WERI-Rb-1 (cell line): ENCODE data around the gene HSPA2.

Experiments used
- DNase-seq: peaks from one replicate; pipeline ENCODE4 v3.0.0-alpha.2; 2020
- H3K27ac ChIP-seq: fragments of 250-450 bp; sonication (Bioruptor Pico); 2 replicates; pipeline ENCODE4 v1.5.1; 2020; ENCODE audit warnings: mild to moderate bottlenecking, moderate library complexity
- H3K27me3 ChIP-seq: fragments of 250-450 bp; sonication (Bioruptor Pico); 2 replicates; pipeline ENCODE4 v1.5.1; 2021; ENCODE audit warnings: mild to moderate bottlenecking, low read depth, moderate library complexity; ENCODE audit not compliant: insufficient read depth, severe bottlenecking
- H3K36me3 ChIP-seq: fragments of 250-450 bp; sonication (Bioruptor Pico); 2 replicates; pipeline ENCODE4 v1.5.1; 2020; ENCODE audit warnings: mild to moderate bottlenecking, moderate library complexity
- H3K4me3 ChIP-seq: 2 replicates; pipeline ENCODE4 v1.5.1; 2011; ENCODE audit warnings: low read depth, mild to moderate bottlenecking, control low read depth, low read length
- H3K9me3 ChIP-seq: fragments of 250-450 bp; sonication (Bioruptor Pico); 2 replicates; pipeline ENCODE4 v1.5.1; 2021; ENCODE audit warnings: mild to moderate bottlenecking, moderate library complexity; ENCODE audit not compliant: severe bottlenecking
- CTCF ChIP-seq: IDR thresholded peaks from 2 replicates; pipeline ENCODE4 v1.5.1; 2011; ENCODE audit warnings: low read depth, mild to moderate bottlenecking, control low read depth, inconsistent platforms, low read length

Gene HSPA2

DNA sequence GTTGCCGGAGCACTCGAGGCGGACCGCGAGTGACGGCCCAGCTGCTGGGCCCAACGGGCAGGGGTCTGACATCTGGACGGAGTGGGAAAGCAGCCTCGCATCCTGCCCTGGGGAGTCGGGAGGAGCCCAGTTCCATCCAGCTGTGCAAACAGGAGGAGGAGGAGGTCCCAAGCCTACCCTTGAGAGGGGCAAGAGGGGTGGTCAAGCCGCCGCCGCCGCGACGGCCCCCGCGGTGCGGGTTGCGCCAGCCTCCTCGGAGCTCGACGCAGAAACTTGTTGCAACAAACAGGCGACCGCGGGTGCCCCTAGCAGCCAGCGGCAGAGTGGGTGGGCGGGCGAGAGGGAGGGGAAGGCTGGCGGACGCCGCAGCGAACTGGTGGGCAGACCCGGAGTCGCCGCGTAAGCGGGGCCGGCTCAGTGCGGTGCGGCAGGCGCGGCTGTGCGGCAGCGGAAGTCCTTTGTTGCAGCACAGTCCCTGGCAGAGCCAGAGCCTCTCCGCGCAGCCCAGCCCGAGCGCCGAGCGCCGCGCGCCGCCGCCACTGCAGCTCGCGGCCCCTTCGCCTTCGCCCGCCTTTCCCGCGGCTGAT is 36.1 kb upstream of the HSPA2 start, which contains the start of gene ZBTB1:
Gene ZBTB1, plus strand, starts transcription at position 461 of the 587 bp plus-strand sequence. CDS start 16,735 bp downstream, outside the sequence.
- H3K4me3 ChIP-seq = peak within 1 kb of the TSS; percentile 89
- peak within 1 kb of the TSS; percentile 99 for H3K27ac ChIP-seq
- H3K9me3 ChIP-seq = no peaks in the 10 kb centered on the region
- peaks cover 3% of the 10 kb centered on the region for H3K36me3 ChIP-seq
- DNase-seq = peak; percentile 84
- H3K27me3 ChIP-seq = no peaks in the 10 kb centered on the region
- TF ChIP-seq CTCF = no peak

DNA sequence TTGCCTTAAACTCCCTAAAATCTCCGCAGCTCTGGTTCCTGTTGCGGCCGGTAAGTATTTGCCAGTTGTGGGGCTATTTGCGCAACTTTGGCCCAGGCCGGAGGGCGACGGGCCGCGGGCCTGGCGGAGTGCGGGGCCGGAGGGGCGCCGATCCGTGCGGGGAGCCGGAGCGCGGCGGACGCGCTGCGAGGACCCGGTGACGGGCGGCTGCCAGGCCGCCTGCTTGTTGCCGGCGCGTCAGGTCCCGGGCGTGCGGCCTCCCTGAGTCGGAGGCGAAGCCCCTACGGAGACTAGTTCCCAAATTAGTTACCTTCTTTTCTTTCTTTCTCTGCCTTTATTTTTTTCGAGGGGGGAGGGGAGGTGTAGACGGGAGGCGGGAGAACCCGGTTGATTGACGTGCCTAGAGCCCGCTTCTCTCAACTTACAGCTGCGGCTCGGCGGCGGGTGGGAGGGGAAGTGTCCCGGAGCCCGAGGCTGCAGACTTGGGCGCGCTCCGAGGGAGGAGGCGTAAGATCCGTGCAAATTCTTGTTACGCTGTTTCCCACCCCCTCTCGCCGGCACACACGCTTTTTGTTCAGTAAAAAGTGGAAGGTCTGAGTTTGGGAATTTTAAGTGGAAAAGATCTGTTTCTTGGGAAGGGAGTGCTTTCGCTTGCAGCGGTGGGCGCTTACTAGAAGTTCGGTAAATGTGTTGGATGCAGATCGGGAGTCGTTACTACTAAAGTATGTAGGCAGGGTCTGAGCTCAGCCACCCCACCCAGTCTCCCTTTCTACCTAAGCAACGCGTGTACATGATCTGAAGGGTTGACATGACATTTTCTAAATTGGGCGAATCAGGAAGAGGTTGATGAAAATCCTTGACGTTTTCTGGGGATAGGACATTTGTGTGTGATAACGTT is 35.4 kb upstream of the HSPA2 start:
- DNase-seq = peak; percentile 88
- no peaks in the 10 kb centered on the region for H3K9me3 ChIP-seq
- peaks cover 3% of the 10 kb centered on the region for H3K36me3 ChIP-seq
- no peaks in the 10 kb centered on the region for H3K27me3 ChIP-seq
- H3K4me3 ChIP-seq = peak overlapping the region; percentile 89
- H3K27ac ChIP-seq = peak overlapping the region; percentile 99
- no peak for TF ChIP-seq CTCF

DNA sequence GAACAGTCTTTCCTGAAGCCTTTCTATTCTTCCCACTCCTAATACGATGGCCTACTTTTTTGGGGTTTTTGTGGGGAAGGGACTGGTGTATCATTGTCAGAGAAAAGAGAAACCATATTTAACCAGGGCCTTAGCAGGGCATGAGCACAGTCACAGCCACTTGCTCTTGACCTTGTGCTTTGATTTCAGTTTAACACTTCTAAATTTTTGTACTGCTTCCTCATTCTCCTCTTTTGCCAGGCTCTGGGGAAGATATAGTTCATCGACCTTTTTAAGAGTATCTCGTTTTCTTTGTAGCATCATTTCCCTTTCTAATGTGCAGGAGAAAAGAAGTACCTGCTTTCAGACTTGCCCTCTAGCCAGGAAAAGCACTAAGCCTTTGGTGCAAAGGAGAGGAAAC is 33.8 kb upstream of the HSPA2 start:
- Histone ChIP-seq H3K36me3 (peaks cover 3% of the 10 kb centered on the region), H3K9me3 (no peaks in the 10 kb centered on the region), H3K4me3 (no peak overlapping the region), H3K27me3 (no peaks in the 10 kb centered on the region), H3K27ac (no peak overlapping the region)
- no peak for DNase-seq
- no peak for TF ChIP-seq CTCF

DNA sequence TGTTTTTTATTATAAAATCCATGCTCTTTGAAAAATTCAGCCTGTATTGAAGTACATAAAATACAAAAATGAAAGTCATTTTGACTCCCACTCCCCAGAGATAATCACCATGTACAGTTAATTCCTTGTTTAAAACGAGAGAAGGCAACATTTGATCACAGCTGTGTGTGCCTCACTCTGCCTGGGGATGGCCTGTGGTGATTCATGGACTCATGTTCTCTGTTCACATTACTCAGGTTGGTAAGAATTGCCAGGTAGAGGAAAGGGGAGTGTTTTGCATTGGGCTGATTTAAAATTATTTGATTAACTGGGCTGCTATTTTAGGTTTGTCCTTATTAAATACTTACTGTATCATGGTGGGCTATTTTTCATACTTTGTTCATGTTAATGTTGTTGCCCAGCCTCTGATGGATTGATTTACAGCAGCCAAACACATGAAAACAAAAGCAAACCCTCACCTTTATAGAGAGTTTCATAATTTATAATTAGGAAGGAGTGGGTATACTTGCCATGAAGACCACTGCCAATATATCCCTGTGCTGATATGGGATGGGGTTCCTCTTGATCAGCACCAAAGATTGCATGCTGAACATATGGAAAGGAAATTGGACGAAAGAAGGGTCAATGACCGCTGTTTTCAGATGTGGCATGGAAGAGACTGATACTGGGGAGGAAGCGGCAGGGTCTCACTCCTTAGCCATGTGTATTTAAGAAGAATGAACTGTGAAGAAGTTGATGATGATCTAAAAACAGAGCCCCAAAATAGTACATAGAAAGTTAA is 33.0 kb upstream of the HSPA2 start:
- no peak overlapping the region for H3K4me3 ChIP-seq
- H3K27me3 ChIP-seq = no peaks in the 10 kb centered on the region
- no peak for TF ChIP-seq CTCF
- no peaks in the 10 kb centered on the region for H3K9me3 ChIP-seq
- no peak for DNase-seq
- peaks cover 3% of the 10 kb centered on the region for H3K36me3 ChIP-seq
- H3K27ac ChIP-seq = no peak overlapping the region

DNA sequence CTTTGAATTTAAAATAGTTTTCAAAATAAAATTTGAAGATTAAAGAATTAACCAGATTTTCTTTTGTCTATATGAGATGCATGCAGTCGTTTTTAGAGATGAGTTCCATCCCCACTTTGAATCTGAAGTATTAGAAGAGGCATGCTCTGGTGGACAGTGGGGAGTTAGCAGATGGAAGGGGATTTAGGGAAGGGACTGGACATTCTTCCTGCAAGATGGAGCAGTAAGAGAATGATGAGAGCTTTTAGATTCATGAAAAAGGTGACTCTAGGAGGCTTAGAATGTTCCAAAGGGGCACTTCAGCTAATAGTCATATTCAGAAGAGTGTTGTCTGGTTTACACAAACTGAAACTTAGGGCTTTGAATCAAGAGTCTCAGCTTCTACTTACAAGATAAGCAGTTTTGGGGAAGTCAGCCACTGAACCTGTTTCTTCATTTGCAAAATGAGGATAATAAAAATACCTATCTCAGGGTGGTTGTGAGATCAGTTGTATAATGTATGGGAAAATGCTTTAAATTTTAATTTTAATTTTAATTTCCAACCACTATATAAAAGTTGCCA is 32.2 kb upstream of the HSPA2 start:
- no peak overlapping the region for H3K4me3 ChIP-seq
- H3K27me3 ChIP-seq = no peaks in the 10 kb centered on the region
- no peak overlapping the region for H3K27ac ChIP-seq
- DNase-seq = no peak
- H3K36me3 ChIP-seq = peaks cover 2% of the 10 kb centered on the region
- TF ChIP-seq CTCF = no peak
- H3K9me3 ChIP-seq = no peaks in the 10 kb centered on the region
